SKM-1 treated with dmso at 0.1 percent for 144 hours (cell line): ENCODE results near the gene NR4A3.
"Not testable (repeated sequence)": the region's sequence is repeated elsewhere in the genome, so short reads cannot be mapped to it uniquely, and the experiment has no call there.

ENCODE experiments used
- DNase-seq: peaks from one replicate; lab custom pipeline; 2025; ENCODE audit not compliant: unreplicated experiment; lab: John Stamatoyannopoulos, UW

Gene NR4A3

DNA sequence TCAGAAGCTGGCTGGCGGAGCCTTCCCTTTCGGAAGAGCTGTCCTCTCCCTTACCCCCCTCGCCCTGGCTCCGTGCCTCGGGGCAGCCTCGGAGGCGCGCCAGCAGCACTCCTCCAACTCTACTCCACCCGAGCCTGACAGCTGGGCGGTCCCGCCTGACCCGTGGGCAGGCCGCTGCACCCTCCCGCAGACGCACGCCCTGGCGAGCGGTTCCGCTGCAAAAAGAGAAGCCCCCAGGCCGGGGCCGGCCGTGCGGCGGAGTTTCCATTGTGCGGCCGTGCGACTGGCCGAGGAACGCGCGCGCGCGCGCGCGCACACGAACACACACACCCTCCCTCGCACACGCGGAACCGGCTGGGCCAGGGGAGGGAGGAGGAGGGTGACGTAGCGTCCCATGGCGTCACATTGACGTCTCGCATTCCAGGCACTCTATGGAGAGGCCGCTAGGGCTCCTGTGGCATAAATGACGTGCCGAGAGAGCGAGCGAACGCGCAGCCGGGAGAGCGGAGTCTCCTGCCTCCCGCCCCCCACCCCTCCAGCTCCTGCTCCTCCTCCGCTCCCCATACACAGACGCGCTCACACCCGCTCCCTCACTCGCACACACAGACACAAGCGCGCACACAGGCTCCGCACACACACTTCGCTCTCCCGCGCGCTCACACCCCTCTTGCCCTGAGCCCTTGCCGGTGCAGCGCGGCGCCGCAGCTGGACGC, at the start of gene NR4A3:
Gene NR4A3 (plus strand): TSS at position 490 of the 713 bp plus-strand sequence. CDS start 6,158 bp downstream, outside the sequence.
- DNase-seq = peak; percentile 38

DNA sequence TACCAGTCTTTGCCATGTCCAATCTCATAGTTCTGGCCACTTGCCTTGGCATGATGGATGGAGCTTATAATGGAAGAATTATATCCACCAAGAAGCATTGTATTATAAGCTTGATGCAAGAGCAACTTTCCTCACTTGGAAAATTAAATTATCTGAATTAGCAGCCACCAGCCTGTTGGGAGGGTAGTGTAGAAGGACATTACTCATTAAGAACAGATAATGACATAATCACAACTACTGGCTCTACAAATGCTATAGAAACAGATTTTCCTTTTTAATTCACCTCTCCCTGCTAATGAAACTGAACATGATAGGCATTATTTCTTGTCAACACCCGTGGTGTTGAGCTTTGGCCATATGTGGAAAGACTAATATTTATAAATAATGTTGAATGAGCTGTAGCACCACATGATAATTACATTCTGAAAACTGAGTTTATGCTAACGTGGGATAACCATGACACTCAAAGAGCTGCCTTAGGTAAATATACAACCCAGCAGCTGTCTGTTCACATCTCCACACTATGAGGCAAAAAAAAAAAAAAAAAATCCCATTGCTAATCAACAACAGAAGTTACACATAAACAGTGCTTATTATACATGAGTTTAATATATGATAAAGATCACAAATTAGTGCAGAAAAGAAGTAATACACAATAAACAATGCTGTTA, 48.1 kb upstream of the NR4A3 start:
- no peak for DNase-seq

DNA sequence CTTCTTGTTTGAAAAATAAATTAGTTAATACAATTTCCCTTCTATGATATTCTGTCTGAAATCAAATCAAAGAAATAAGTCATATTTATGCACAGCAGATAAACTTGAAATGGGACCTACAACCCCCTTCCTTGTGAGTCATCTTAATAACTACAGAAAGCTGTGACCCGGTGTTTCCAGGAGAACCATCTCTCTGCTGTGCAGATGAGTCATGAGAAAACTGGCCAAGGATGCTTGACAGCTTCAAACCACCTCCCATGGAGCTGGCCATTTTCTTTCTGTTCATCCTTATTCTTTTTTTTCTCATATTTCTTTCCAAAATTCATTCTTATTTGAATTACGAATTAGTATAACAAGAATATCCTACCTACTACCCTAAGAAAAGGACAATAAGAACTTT, 43.4 kb upstream of the NR4A3 start:
- no peak for DNase-seq

DNA sequence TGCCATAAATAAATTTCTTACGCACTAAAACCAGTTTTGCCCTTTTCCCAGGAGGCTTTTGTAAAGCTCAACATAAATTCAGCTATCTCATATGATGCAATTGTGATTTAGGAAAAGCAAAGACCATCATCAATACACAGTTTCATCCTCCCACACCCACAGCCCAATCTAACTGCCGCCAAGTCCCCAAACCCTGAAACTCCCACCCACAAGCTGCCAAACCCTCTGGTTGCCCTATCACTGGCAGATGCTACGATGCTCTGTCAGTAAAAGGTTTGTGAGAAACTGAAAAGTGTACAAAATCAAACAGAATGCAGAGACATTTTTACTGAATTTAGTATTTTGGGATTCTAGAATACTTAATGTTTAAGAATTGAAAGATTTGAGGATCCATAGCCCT, 42.8 kb upstream of the NR4A3 start:
- DNase-seq = no peak

DNA sequence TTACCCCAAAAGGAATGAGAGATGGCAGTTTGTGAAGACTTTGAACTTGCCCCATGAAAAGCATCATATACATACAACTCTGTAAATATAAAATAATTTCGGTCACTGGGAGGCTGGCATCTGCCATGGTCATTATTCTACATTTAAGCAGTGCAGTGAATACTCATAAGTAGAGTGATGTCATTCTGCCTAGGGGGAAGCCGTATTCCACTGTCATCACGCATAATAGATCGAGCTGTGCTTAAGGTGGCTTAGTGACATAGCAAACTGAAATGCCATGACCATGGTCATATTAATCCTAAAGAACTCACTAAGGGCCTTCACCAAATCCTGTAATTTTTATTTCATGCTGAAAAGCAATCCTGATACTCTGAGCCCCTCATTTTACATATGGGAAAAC, 42.4 kb upstream of the NR4A3 start:
- DNase-seq = no peak

DNA sequence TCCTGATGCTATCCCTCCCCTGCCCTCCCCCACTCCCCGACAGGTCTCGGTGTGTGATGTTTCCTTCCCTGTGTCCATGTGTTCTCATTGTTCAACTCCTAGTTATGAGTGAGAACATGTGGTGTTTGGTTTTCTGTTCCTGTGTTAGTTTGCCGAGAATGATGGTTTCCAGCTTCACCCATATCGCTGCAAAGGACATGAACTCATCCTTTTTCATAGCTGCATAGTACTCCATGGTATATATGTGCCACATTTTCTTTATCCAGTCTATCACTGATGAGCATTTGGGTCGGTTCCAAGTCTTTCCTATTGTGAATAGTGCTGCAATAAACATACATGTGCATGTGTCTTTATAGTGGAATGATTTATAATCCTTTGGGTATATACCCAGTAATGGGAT, 39.3 kb upstream of the NR4A3 start:
- DNase-seq = not testable (repeated sequence)

DNA sequence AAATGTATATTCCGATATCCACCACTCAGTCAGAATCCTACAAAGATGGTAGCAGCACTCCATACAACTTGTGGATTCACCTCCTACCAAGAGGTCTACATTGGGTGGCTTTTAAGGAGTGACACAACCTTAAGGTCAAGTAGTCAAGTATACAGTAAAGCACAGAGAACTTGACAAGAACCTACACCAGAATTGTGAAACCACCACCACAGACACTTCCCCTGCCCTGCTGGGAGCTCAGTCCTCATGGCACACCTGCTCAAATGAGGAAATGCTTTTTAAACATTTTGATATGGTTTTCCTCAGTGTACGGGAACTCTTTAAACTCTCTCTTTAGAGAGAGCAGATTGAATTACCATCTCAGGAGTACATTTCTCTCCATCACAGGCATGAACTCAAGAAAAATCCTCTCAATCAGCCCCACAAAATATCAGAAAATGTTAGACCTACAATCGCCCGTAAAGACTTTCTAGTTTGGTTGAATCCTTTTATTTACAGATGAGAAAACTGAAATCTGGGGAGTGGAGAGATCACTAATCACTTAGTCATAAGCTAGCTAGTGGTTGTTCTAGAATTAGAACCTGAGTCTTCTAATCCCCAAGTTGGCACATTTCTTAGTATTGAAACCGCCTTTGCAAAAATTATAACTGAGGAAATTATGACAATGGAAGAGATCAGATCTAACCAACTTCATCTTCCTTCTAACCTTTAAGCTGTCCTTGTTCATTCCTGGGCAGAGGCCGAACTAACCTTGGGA, 38.5 kb upstream of the NR4A3 start:
- DNase-seq = peak; percentile 59

DNA sequence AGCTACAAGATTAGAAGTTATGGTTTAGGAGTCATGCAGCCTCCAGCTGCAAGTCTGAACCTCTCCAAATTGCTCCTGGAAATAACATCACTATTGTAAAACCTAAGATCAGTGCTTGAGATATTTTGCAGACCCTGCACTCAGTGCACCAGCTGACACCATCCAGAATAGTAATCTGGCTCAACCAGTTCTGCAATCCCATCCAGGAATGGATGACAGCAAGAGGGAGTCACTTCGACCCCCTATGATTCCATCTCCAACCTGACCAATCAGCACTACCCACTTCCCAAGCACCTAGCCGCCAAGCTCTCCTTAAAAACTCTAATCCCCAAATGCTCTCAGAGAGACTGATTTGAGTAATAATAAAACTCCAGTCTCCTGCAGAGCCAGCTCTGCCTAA, 37.9 kb upstream of the NR4A3 start:
- no peak for DNase-seq

DNA sequence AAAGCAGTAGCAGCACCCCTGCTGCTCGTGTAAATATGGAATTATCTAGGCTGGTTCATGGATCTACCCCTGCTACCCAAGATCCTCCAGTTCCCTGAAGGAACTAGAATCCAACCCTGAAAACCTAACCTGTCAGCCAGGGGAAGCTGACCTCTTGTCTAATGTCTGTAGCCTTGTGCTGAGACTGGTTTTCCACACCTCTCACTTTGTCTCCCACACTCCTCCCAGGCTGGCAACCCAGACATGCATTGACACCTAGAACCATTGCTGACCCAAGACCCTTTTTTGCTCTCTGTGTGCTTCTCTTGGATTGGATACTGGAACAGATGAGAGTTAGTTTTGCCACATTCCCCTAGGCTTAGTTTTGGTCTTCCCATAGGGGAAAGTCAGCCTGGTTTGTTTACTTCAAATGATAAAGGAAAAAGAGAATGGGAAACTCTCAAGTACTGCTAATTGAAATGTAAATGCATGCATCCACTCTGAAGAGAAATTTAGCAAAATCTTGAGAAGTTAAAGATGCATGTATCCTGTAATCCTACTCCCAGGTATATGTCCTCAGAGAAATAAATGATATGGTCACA, 36.6 kb upstream of the NR4A3 start:
- no peak for DNase-seq

DNA sequence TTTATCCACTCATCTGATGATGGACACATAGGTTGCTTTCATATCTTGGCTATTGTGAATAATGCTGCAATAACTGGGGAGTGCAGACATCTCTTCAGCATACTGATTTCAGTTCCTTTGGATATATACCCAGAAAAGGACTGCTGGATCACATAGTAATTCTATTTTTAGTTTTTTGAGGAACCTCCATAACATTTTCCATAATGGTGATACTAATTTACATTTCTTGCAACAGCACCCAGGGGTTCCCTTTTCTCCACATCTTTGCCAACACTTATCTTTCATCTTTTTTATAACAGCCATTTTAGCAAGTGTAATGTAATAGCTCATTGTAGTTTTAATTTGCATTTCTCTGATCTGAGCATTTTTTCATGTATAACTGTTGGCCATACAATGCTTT, 34.1 kb upstream of the NR4A3 start:
- DNase-seq = peak; percentile 2

DNA sequence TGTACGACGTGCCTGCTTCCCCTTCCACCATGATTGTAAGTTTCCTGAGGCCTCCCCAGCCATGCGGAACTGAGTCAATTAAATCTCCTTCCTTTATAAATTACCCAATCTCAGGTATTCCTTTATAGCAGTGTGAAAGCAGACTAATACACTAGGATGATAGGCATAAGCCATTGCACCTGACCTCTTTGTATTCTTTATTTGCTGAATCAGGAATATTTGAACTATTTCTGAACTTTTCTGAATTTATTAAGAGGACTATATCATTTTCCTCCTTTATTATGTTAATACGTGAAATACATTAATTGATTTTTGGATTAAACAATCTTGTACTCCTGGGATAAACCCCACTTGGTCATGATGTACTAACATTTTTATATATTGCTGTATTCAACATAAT, 28.2 kb upstream of the NR4A3 start:
- DNase-seq = no peak

DNA sequence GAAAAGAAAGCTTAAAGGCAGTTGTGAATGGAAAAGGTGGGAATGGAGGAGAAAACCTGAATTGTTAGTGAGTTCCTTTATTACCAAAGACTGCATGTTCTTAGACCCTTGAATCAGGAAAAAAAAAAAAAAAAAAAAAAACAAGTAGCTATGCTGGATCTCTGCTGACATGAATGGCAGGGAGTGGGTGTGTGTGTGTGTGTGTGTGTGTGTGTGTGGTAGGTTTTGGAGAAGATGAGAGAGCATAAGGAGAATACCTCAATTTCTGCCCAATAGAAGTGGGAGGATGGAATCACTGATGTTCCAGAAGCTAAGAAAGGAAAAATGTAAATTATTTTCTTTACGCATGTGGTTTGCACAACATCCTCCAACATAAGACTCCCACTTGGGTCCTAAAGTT, 25.5 kb upstream of the NR4A3 start:
- no peak for DNase-seq

DNA sequence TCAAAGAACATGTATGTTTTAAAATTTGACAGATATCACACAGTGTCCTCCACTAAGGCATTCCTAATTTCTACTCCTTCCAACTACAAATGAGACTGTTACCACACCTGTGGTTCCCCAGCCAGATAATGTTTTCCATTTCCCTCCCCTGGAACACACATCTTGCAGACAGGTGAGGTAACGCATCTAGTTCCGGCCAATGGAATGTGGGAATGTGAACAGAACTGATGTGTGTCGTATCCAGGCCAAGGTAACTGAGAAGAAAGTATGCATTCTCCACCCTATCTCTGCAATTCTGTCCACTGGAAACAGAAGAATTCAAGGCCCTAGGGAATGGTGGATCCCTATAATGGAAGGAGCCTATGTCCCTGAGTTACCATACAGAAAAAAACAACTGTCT, 19.9 kb upstream of the NR4A3 start:
- DNase-seq = no peak

DNA sequence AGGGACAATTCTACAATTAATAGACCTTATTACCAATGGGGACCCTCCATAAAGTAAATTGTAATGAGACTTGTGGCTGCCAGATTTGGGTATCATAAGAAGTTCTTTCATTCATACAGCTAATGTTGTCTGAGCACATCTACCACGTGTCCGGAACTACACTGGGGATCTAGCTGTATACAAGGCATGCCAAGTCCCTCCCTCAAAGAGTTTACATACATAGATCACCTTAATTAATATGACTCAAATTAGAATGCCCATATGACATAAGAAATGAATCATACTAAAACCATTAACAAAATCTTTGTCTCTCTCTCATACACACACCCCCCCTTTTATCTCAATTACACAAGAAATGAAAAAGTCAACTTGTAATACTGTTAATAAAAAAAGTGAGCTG, 18.0 kb upstream of the NR4A3 start:
- DNase-seq = no peak

DNA sequence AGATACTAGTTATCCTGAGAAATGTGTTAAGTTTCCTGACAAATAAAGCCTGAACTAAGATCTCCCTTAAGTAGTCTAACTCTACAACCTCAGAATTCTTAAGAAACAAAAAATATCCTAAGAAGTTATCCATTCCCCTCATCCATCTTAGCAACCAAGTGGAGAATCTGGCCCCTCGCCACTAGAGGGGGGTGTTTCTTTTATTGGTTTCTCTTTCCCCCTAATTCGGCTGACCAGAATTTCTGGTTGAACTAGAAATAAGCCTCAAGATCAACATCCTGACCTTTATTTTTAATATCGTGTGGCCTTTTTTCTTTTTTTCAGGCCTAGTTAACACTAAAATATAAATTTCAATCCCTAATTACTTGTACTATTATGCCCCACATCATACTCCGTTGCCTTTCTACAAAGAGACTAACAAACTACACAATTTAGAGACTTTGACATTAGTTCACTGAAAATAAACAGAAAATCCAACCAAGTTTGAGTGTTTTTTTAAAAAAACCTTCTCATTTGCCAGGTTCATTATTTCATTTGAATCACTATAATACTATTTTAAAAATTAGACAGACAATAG, 14.3 kb upstream of the NR4A3 start:
- peak; percentile 4 for DNase-seq

DNA sequence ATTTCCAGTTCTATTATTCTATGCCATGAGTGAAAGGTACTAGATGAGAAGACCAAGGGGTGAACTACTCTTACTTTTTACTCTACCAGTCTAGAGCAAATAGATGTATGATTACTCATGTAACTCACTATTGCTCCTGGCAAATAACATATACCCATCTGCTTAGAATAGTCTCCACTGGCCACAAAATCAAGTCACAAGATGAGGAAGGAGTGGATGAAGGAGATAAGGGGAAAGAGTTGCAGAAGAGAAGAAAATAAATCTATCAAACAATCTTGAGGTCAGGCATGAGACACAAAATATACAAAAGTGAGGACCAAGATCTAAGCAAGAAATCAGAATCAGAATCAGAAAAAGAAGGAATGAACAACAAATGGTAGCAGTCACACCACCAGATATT, 13.7 kb upstream of the NR4A3 start:
- DNase-seq = no peak

DNA sequence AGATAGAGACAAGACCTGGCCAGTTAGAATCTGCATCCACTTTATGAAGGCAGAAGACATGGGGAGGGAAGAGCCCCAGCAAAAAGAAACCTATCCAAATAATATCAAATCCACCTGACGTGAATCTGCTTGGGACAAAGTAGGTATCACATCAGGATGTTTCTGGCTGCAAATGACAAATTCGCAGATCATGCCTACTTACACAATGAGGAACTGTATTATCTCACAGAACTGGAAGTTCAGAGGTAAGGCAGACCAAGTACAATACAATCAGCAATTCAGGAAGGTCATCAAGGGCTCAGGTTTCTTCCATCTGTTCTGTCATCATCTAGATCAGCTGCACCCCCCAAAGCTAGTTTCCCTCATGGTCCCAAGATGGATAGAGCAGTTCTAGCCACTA, 13.2 kb upstream of the NR4A3 start:
- DNase-seq = no peak

DNA sequence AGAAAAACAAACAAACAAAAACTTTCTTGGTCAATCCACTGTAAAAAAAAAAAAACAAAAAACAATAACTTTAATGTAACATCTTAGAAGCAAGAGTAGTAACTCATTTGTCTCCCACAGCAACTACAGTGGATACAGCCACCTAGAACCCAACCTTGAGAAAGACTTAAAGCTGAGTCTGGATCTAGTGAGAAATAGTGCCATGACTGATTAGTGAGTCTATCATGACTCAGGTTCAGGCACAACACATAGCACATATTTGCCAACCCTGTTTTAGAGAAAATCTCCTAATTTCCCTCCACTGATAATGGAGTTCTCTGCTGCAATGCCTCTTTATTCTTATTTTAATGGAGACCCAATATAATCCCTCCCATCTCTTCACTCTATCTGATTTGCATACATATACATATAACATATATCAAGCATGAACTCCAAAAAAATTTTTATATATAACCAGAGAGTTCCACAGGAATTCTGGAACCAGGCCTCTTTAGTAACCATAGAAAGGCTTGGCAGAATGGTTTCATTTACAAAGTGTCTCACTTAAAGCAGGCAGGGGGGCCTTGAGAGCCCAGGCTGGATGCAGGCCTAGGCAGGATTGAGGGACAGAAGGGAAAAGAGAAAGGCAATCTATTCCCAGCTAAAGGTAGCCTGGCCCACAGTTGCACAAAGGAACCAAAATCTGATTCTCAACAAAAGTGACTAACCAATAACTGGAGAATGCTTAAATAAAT, 11.9 kb upstream of the NR4A3 start:
- DNase-seq = no peak

DNA sequence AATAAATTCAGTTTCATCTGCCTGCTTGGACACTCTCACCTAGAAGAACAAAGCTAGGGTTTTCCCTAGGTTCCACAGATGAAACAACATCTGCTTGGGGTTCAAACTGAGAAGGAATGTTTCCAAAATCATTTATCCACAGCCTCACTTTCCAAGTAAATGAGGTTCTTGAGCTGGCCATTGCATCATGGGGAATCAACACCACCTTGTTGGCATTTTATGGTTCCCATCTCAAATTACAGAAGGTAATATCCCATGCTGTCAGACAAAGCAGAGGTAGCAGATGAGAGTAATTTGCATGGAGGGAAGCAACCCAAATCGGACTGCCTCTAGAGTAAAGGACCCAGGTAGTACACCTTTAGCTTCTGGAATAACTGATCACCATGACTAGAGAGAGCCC, 10.5 kb upstream of the NR4A3 start:
- DNase-seq = no peak

DNA sequence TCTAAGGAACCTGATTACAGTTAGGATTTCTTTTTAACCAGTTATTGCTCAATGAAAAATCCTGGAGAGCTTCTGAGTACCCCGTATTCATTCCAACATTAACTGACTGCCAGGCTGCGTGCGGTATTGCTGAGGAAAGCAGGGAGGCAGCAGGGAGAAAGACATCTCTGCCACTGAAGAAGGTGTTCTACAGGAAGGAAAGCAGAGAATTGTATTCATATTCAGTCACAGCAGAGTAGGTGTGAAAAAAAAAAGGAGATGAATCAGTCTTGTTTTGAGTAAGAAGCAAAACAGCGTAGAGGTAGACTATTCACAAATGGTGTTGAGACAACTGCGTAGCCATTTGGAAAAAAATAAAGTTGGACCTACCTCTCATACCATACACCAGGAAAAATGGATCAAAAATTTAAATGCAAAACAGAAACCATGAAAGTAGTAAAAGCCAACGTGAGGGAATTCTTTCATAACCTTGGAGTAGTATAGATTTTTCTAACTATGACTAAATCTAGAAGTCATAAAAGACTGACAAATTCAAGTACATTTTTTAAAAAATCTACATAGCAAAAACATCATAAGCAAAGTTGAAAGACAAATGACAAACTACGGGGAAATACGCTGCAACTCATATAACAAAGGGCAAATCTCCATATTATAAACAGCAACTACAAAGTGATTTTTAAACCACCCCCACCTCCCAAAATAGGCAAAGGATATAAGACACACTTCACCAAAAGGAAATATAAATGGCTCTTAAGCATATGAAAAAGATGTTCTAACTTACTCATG, 9.9 kb upstream of the NR4A3 start:
- no peak for DNase-seq
